ENCODE data around the gene MEN1.

The MEN1 gene

GRCh38 chr11:64836448-64837072 lies 26.2 kb upstream of the MEN1 start:
- Histone ChIP-seq H3K4me1 (ENCODE audit: insufficient read depth, low read length) (no peaks in the 10 kb centered on the region), H3K36me3 (ENCODE audit: insufficient read depth, low read depth, low read length) (peaks cover 22% of the 10 kb centered on the region), H3K27ac (ENCODE audit: low read length) (no peak overlapping the region), H3K4me3 (ENCODE audit: low read length) (no peak overlapping the region), H3K27me3 (ENCODE audit: insufficient read depth, low read length) (no peaks in the 10 kb centered on the region), H3K9me3 (ENCODE audit: insufficient read depth, low read depth, low read length) (no peaks in the 10 kb centered on the region), H3K9ac (ENCODE audit: low read depth, low read length) (no peak overlapping the region)

- Histone ChIP-seq H3K9ac (ENCODE audit: low read depth, low read length) (no peak overlapping the region), H3K27me3 (ENCODE audit: insufficient read depth, low read length) (no peaks in the 10 kb centered on the region), H3K9me3 (ENCODE audit: insufficient read depth, low read depth, low read length) (no peaks in the 10 kb centered on the region), H3K36me3 (ENCODE audit: insufficient read depth, low read depth, low read length) (peaks cover 22% of the 10 kb centered on the region), H3K4me1 (ENCODE audit: insufficient read depth, low read length) (no peaks in the 10 kb centered on the region), H3K4me3 (ENCODE audit: low read length) (no peak overlapping the region), H3K27ac (ENCODE audit: low read length) (no peak overlapping the region)
Measured at GRCh38 chr11:64835616-64836447, 25.5 kb upstream of the MEN1 start.

GRCh38 chr11:64834723-64835615 lies 24.6 kb upstream of the MEN1 start:
- Histone ChIP-seq H3K27ac (ENCODE audit: low read length) (no peak overlapping the region), H3K27me3 (ENCODE audit: insufficient read depth, low read length) (no peaks in the 10 kb centered on the region), H3K4me1 (ENCODE audit: insufficient read depth, low read length) (no peaks in the 10 kb centered on the region), H3K9me3 (ENCODE audit: insufficient read depth, low read depth, low read length) (no peaks in the 10 kb centered on the region), H3K9ac (ENCODE audit: low read depth, low read length) (no peak overlapping the region), H3K36me3 (ENCODE audit: insufficient read depth, low read depth, low read length) (peaks cover 27% of the 10 kb centered on the region), H3K4me3 (ENCODE audit: low read length) (no peak overlapping the region)

GRCh38 chr11:64834031-64834722 lies 23.8 kb upstream of the MEN1 start:
- no peaks in the 10 kb centered on the region for H3K27me3 ChIP-seq (ENCODE audit: insufficient read depth, low read length)
- H3K4me3 ChIP-seq (ENCODE audit: low read length): no peak overlapping the region
- H3K9ac ChIP-seq (ENCODE audit: low read depth, low read length): no peak overlapping the region
- H3K27ac ChIP-seq (ENCODE audit: low read length): no peak overlapping the region
- H3K36me3 ChIP-seq (ENCODE audit: insufficient read depth, low read depth, low read length): peaks cover 21% of the 10 kb centered on the region
- no peaks in the 10 kb centered on the region for H3K4me1 ChIP-seq (ENCODE audit: insufficient read depth, low read length)
- no peaks in the 10 kb centered on the region for H3K9me3 ChIP-seq (ENCODE audit: insufficient read depth, low read depth, low read length)

- Histone ChIP-seq H3K36me3 (ENCODE audit: insufficient read depth, low read depth, low read length) (peaks cover 16% of the 10 kb centered on the region), H3K4me3 (ENCODE audit: low read length) (no peak overlapping the region), H3K27me3 (ENCODE audit: insufficient read depth, low read length) (no peaks in the 10 kb centered on the region), H3K4me1 (ENCODE audit: insufficient read depth, low read length) (no peaks in the 10 kb centered on the region), H3K27ac (ENCODE audit: low read length) (no peak overlapping the region), H3K9me3 (ENCODE audit: insufficient read depth, low read depth, low read length) (no peaks in the 10 kb centered on the region), H3K9ac (ENCODE audit: low read depth, low read length) (no peak overlapping the region)
Measured at GRCh38 chr11:64833509-64833908, 23.2 kb upstream of the MEN1 start.

GRCh38 chr11:64833198-64833502 lies 22.8 kb upstream of the MEN1 start:
- H3K36me3 ChIP-seq (ENCODE audit: insufficient read depth, low read depth, low read length): peaks cover 16% of the 10 kb centered on the region
- no peak overlapping the region for H3K9ac ChIP-seq (ENCODE audit: low read depth, low read length)
- no peaks in the 10 kb centered on the region for H3K27me3 ChIP-seq (ENCODE audit: insufficient read depth, low read length)
- H3K27ac ChIP-seq (ENCODE audit: low read length): no peak overlapping the region
- no peak overlapping the region for H3K4me3 ChIP-seq (ENCODE audit: low read length)
- H3K9me3 ChIP-seq (ENCODE audit: insufficient read depth, low read depth, low read length): no peaks in the 10 kb centered on the region
- H3K4me1 ChIP-seq (ENCODE audit: insufficient read depth, low read length): no peaks in the 10 kb centered on the region

GRCh38 chr11:64832467-64833197 lies 22.3 kb upstream of the MEN1 start:
- Histone ChIP-seq H3K36me3 (ENCODE audit: insufficient read depth, low read depth, low read length) (peaks cover 16% of the 10 kb centered on the region), H3K4me1 (ENCODE audit: insufficient read depth, low read length) (no peaks in the 10 kb centered on the region), H3K9me3 (ENCODE audit: insufficient read depth, low read depth, low read length) (no peaks in the 10 kb centered on the region), H3K9ac (ENCODE audit: low read depth, low read length) (no peak overlapping the region), H3K4me3 (ENCODE audit: low read length) (no peak overlapping the region), H3K27me3 (ENCODE audit: insufficient read depth, low read length) (no peaks in the 10 kb centered on the region), H3K27ac (ENCODE audit: low read length) (no peak overlapping the region)

GRCh38 chr11:64831411-64831891 lies 21.1 kb upstream of the MEN1 start:
- Histone ChIP-seq H3K9ac (ENCODE audit: low read depth, low read length) (no peak overlapping the region), H3K27me3 (ENCODE audit: insufficient read depth, low read length) (no peaks in the 10 kb centered on the region), H3K4me1 (ENCODE audit: insufficient read depth, low read length) (no peaks in the 10 kb centered on the region), H3K27ac (ENCODE audit: low read length) (no peak overlapping the region), H3K36me3 (ENCODE audit: insufficient read depth, low read depth, low read length) (peaks cover 16% of the 10 kb centered on the region), H3K9me3 (ENCODE audit: insufficient read depth, low read depth, low read length) (no peaks in the 10 kb centered on the region), H3K4me3 (ENCODE audit: low read length) (no peak overlapping the region)

- no peak overlapping the region for H3K9ac ChIP-seq (ENCODE audit: low read depth, low read length)
- no peaks in the 10 kb centered on the region for H3K9me3 ChIP-seq (ENCODE audit: insufficient read depth, low read depth, low read length)
- H3K36me3 ChIP-seq (ENCODE audit: insufficient read depth, low read depth, low read length): peaks cover 16% of the 10 kb centered on the region
- H3K27ac ChIP-seq (ENCODE audit: low read length): no peak overlapping the region
- no peak overlapping the region for H3K4me3 ChIP-seq (ENCODE audit: low read length)
- no peaks in the 10 kb centered on the region for H3K27me3 ChIP-seq (ENCODE audit: insufficient read depth, low read length)
- no peaks in the 10 kb centered on the region for H3K4me1 ChIP-seq (ENCODE audit: insufficient read depth, low read length)
Measured at GRCh38 chr11:64829536-64830251, 19.3 kb upstream of the MEN1 start.

GRCh38 chr11:64827451-64827839 lies 17.1 kb upstream of the MEN1 start:
- Histone ChIP-seq H3K27me3 (ENCODE audit: insufficient read depth, low read length) (no peaks in the 10 kb centered on the region), H3K27ac (ENCODE audit: low read length) (no peak overlapping the region), H3K4me3 (ENCODE audit: low read length) (no peak overlapping the region), H3K9me3 (ENCODE audit: insufficient read depth, low read depth, low read length) (no peaks in the 10 kb centered on the region), H3K36me3 (ENCODE audit: insufficient read depth, low read depth, low read length) (peaks cover 8% of the 10 kb centered on the region; the same call in 1 of the 2 replicates), H3K9ac (ENCODE audit: low read depth, low read length) (no peak overlapping the region), H3K4me1 (ENCODE audit: insufficient read depth, low read length) (no peaks in the 10 kb centered on the region)

Data from iPS-20b (cell line).